Measurements from ENCODE around the gene BRSK1.

The BRSK1 gene

GRCh38 chr19:55283548-55284377 is at the start of gene BRSK1:
Gene BRSK1 (plus strand): TSS chr19:55283997. CDS start chr19:55284443, 446 bp downstream.
- FAIRE-seq (peak; percentile 46), DNase-seq (ENCODE audit: low spot score) (peak; percentile 85)

DNA sequence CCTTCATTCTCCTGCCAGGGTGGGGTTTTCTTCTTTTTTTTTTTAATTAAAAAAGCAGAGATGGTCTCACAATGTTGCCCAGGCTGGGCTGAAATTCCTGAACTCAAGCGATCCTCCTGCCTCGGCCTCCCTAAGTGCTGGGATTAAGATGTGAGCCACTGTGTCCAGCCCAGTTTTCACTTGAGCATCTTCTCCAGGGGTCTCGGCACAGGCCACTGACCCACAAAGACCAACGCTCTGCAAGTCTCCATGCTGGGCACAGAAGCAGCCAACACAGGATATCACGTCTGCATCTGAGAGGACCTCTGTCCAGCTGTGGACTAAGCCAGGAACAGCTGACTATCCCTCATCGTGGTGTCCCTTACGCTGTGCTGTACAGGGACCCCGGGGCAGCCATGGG is 45.8 kb upstream of the BRSK1 start:
- DNase-seq (ENCODE audit: low spot score) (no peak), FAIRE-seq (no peak)

DNA sequence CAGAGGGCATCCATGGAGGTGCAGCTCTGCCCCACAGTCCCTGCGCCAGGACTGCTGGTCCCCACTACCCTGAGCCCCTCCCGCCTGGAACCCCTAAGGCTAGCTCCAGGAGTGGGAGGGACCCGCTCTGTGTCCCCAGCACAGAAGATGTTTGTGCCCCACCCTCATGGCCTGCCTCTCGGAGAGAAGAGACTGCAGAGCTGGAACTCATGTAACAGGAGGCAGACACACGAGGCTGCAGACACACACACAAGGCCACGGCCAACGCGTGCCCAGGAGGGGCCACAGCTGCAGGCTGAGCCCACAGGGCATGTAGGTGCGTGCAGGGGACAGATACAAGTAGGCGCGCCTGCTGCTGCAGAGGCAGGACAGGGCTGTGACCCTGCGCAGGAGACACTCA is 44.8 kb upstream of the BRSK1 start:
- no peak for DNase-seq (ENCODE audit: low spot score)

GRCh38 chr19:55240713-55241020 is 43.1 kb upstream of the BRSK1 start:
- DNase-seq (ENCODE audit: low spot score), result no peak
- no peak for FAIRE-seq

More for the DNA sequence above, 44.8 kb upstream of the BRSK1 start:
- no peak for FAIRE-seq

DNA sequence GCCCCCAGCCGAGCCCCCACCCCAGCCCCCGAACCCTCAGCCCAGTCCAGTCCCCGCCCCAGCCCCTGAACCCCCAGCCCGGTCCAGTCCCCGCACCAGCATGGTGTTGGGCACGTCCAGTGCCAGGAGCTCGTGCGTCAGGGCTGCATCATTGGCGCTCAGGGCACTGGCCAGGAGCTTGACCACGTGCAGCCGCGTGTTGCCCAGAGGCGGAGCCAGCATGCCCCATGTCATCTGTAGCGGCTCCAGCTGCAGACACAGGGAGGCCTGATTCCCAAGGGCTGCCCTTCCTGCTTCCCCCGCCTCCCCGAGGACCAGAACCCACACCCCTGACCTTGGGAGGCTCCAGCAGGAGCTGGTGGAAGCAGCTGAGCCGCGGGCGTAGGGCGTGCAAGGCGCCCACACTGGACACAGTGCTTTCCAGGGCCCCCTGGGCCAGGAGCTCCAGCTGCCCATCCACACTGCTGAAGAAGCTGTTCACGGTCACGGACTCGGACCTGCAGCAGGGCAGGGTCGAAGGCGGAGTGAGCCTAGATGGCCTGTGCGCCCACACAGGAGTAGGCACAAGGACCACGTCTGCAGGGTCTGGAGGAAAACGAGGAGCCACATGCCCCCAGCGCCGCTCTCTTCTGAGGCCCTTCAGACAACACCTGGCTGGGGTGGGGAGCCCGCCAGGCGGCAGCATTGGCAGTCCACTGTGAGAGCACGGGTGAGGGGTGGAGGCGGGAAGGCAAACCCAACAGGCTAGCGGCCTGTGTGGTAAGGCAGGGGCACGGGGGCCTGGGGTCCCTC is 42.5 kb upstream of the BRSK1 start:
- DNase-seq (ENCODE audit: low spot score), result no peak
- no peak for FAIRE-seq

GRCh38 chr19:55241935-55242464 is 41.8 kb upstream of the BRSK1 start:
- no peak for DNase-seq (ENCODE audit: low spot score)
- no peak for FAIRE-seq

DNA sequence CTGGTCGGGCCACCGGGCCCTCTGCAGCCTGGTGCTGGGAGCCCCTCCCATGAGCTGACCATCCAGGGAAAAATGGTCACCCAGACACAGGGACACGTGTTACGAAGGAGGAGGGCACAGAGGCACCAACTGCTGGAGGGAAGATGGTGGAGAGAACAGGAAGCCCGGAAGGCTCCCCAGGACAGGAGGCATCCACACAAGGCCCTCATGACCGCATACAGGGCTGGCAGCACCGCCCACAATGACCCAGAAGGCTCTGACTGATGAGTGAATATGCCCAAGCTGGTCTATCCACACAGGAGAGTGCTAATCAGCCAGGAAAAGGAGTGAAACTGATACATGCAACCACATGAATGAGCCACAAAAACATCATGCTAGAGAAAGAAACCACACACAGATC is 41.3 kb upstream of the BRSK1 start:
- DNase-seq (ENCODE audit: low spot score), result no peak
- FAIRE-seq, result no peak

DNA sequence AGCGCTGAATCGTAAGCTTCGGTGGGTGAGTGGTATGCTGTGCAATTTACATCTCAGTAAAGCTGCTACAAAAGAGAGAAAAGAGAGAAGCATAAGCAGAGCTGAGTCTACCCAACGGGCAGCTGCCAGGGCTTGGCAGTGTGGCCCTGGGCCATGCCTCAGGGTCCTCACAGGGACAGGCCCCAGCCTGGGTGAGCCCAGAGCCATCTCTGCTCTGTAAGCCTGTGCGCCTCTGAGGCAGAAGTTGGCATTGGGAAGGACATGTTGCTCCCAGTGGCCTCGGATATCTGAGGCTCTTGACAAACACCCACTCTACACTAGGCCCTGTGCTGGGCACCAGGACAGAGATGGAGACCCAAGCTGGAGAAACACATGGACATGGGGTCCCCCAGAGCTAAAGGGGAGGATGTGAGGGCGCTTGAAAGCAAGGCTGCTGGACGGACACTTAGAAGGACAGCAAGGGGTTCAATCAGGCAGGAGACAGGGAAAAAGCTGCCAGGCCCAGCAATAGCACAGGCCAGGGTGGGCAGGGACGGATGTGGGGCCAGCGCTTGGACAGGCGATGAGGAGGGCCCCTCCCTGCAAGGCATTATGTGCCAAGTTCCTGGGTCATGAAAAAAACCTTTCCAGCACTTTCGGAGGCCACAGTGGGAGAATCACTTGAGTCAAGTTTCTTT is 39.7 kb upstream of the BRSK1 start:
- FAIRE-seq, result no peak
- no peak for DNase-seq (ENCODE audit: low spot score)

DNA sequence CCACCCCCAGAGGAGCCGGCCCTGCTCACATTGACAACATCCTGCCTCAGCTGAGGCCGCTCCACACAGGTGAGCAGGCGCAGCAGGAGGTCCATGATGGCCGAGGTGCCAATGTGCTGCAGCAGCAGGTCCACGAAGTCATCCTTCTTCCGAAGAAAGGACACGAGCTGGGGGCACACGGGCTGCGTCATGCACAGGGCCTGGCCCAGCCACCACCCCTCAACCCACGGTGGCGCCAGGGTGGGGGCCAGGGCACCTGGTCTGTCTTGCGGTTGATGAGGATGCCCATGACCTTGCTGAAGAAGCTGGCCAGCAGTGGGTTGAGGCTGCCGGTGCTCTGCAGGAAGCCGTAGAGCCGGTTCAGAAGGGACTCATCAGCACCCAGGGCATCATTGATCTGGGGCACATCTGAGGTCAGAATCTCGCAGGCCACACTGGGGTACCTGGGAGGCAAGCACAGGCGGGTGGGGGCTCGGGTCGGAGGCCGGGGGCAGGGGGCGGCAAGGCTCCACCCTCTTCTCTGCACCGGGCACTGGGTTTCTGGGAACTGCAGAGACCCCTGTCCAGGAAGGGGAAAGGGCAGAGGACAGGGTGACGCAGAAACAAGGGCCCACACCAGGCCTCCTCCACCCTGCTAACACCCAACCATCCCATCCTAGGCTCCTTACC is 38.4 kb upstream of the BRSK1 start:
- FAIRE-seq (no peak), DNase-seq (ENCODE audit: low spot score) (no peak)

DNA sequence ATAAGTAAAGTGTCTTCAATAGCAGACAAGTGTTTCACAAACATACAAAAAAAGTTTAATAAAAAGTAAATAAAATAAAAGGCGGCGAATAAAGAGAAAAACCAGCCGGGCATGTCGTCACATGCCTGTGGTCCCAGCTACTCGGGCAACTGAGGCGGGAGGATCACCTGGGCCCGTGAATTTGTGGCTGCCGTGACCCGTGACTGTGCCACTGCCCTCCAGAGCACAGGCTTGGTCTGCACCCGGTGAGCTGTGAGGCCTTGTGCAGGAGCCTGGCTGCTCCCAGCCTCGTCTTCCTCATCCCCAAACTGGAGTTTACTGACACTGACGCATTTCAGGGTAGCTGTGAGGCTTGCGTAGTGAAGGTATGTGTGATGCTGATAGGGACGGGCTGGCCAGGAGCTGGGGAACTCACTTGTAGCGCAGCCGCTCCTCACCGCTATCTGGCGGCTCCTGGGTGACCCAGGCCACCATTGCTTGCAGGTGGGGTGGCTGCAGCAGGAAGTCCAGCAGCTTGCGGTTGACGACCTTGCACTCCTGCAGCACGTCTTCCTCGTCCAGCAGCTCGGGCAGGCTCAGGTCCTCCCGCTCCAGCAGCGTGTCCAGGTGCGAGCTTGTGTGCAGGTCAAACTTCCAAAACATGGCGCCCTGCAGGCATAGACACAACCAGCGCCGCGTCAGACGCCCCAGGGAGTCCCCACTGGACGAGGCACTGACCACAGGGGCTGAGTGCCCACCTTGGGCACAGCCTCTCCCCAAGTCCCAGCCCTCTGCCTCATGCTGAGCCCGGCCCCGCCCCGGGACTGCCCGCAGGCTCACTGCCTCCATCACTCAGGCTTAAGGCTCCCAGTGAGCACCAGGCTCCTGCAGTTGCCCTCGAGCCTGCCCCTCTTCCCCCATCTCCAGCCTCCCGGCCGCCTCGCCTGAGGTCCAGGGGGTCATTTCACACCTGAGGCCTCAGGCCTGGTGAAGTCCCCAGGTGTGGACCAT is 37.0 kb upstream of the BRSK1 start:
- DNase-seq (ENCODE audit: low spot score) (no peak), FAIRE-seq (no peak)

DNA sequence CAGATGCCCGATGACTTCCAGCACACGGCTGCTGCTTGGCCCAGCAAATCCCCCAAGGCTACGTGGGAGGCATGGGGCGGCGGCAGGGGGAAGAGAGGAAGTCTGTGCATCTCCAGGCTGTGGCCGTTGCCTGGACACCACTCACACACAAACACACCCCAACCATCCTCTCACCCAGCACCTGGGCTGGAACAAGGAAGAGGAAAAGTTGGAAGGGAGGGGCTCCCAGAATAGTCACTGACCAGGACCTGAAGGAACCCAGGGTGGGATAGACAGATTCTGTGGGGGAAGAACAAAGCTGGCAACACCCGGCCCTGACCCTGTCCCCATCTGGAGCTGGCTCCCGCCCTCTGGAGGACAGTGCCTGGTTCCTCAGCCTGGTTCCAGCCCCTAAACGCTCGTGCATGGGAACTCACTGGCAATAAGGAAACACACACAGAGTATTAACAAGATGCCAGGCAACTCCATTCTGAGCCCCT is 36.1 kb upstream of the BRSK1 start:
- no peak for DNase-seq (ENCODE audit: low spot score)
- FAIRE-seq, result no peak

- no peak for FAIRE-seq
- DNase-seq (ENCODE audit: low spot score), result no peak
These were observed 35.6 kb upstream of the BRSK1 start for GRCh38 chr19:55248166-55248675.

DNA sequence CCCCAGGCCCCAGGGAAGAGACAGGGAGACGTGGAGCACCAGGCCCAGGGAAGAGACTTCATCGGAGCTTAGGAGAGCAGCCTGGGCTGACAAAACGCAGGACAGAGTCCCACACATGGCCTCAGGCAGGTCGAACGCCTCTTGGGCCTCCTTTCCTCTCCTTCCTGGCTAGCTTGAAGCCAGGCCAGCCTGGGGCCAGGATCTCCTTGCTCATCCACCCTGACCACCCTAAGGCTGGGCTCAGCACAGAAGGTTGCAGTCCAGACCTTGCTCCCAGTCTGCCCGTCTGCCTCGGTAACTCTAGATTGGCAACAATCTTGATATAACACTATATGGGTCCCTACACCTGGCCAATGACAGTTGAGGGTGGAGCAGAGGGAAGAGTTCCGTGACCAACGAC is 35.1 kb upstream of the BRSK1 start:
- DNase-seq (ENCODE audit: low spot score) (no peak), FAIRE-seq (no peak)

GRCh38 chr19:55249841-55250240 is 34.0 kb upstream of the BRSK1 start:
- FAIRE-seq (no peak), DNase-seq (ENCODE audit: low spot score) (no peak)

GRCh38 chr19:55250262-55251036 is 33.3 kb upstream of the BRSK1 start:
- no peak for DNase-seq (ENCODE audit: low spot score)

GRCh38 chr19:55251341-55252081 is 32.3 kb upstream of the BRSK1 start:
- DNase-seq (ENCODE audit: low spot score), result no peak
- FAIRE-seq, result no peak

More at GRCh38 chr19:55250262-55251036, 33.3 kb upstream of the BRSK1 start:
- no peak for FAIRE-seq

DNA sequence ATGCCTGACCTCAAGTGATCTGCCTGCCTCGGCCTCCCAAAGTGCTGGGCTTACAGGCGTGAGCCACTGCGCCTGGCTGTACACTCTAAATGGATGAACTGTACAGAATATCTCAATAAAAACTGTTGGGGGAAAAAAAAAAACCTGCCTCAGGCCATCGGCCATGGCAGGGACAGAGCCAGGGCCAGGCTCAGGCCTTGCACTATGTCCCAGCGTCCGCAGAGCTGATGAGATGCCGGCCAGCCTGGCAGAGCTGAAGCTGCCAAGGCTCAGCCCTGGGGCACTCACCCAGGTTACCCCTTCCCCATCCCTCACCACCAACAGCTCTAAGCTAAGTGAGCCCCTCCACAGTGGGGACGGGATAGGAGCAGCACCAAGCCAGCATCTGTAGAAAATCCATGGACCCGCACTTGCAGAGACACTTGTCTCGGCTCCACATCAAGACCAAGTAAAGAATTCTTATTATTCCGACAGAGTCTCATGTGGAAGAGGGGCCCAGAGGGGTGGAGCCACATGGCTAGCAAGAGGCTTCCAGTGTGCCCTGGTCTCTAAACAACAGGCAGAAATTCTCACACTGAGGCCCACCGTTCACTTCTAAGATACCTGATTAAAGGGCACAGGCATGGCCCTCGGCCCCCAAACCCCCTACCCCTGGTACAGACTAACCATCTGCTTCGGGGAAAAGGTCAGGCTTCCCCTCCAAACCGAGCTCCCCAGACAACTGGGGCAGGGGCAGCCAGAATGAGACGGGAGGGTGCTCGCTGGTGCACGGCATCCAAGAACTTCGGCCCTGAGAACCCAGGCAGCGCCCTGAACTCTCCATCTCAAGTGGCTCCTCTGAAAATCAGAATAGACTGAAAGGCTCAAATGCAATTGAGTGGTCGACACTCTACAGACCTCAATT is 30.8 kb upstream of the BRSK1 start:
- FAIRE-seq (no peak), DNase-seq (ENCODE audit: low spot score) (no peak)
